GM23248 (cell line): Measurements from ENCODE around the gene SERINC1.

Source experiments
- EZH2 ChIP-seq: fragments of 200-600 bp; sonication (generic); IDR thresholded peaks from 2 replicates; pipeline ENCODE4 v1.6.1; 2018; ENCODE audit warnings: antibody characterized with exemption, mild to moderate bottlenecking; ENCODE audit not compliant: insufficient read depth, poor library complexity, severe bottlenecking
- EZH2phosphoT487 ChIP-seq: fragments of 200-600 bp; sonication (generic); IDR thresholded peaks from 2 replicates; pipeline ENCODE4 v1.6.1; 2018; ENCODE audit warnings: antibody characterized with exemption, moderate library complexity, mild to moderate bottlenecking, low read depth; ENCODE audit not compliant: insufficient read depth

DNA sequence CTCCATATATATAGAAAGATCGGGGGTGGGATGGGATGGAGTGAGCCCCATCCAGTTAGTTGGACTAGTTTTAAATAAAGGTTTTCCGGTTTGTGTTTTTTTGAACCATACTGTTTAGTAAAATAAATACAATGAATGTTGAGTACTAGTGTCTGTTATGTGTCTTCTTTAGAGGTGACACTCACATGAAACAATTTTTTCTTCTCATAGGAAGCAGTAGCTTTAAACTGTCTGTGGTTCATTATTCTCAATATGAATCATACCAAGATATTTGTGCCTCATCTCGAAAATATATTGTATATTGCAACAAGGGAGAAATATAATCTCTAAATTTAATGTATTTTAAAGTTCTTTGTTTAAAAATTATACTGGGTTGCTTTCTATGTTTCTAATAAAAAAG, 38.8 kb downstream of the SERINC1 start:
- TF ChIP-seq EZH2phosphoT487: no peak
- TF ChIP-seq EZH2: no peak
